Immature natural killer cell (primary cell): ENCODE results near the gene ERICH2. TPM values are rescaled to one million over a fixed set of nuclear protein-coding genes. Genes with fewer than 3 reads are reported as not detected.
"Not testable (repeated sequence)": the region's sequence is repeated elsewhere in the genome, so short reads cannot be mapped to it uniquely, and the experiment has no call there.

Source experiments
- DNase-seq, 3 donors: peaks; one replicate each; pipeline ENCODE4 v3.0.0; 2022; ENCODE audit warnings: mixed read lengths in 1 of 3
- H3K27ac Mint-ChIP-seq, 6 donors: one replicate each; pipeline ENCODE4 v1.8.0; 2020; ENCODE audit warnings: mixed read lengths in 6 of 6, mild to moderate bottlenecking in 5 of 6, inconsistent platforms in 4 of 6, moderate library complexity in 3 of 6
- H3K27me3 Mint-ChIP-seq, 3 donors: one replicate each; pipeline ENCODE4 v1.8.0; 2020 to 2021; ENCODE audit warnings: low read depth in 3 of 3, mild to moderate bottlenecking in 3 of 3, mixed read lengths in 3 of 3, moderate library complexity in 3 of 3, inconsistent platforms in 1 of 3
- H3K36me3 Mint-ChIP-seq, 3 donors: one replicate each; pipeline ENCODE4 v1.8.0; 2020; ENCODE audit warnings: mixed read lengths in 3 of 3, inconsistent platforms in 2 of 3, mild to moderate bottlenecking in 2 of 3
- H3K4me1 Mint-ChIP-seq, 2 donors: one replicate each; pipeline ENCODE4 v1.8.0; 2020; ENCODE audit warnings: inconsistent platforms in 2 of 2, mild to moderate bottlenecking in 2 of 2, mixed read lengths in 2 of 2, moderate library complexity in 1 of 2
- H3K4me3 Mint-ChIP-seq, 5 donors: one replicate each; pipeline ENCODE4 v1.8.0; 2020; ENCODE audit warnings: mild to moderate bottlenecking in 5 of 5, mixed read lengths in 5 of 5, inconsistent platforms in 3 of 5, moderate library complexity in 3 of 5
- H3K9me3 Mint-ChIP-seq, 6 donors: one replicate each; pipeline ENCODE4 v1.8.0; 2020; ENCODE audit warnings: mild to moderate bottlenecking in 6 of 6, mixed read lengths in 6 of 6, inconsistent platforms in 4 of 6, moderate library complexity in 3 of 6
- polyA plus RNA-seq, 3 donors: library from polyadenylated mRNA; unstranded; fragments of 300-500 nt; fragmentation: Illumina TruSeq; gene quantifications; one replicate each; pipeline ENCODE4 v1.2.3, GENCODE V29; 2021

Gene ERICH2, protein sequence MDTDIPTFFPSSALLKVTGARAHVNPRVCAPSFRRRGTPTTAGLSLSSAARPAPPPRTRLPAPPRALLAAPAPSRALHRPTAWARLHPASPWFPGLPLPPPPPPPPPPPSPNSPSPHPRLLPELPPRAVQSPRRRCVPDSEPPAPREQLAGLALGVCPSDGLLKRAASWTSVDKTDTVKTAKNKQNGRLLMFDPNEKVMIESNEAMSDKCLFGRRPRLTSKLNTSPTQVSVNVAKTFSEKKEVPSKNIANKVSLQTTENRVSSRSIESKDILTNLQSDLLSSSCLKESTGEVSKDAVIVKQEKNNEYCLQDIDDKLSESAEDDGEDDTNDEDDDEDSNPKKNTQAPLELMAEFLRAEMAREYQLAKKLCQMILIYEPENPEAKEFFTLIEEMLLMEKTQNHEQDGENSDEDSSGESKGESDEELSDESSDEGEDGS
- polyA plus RNA-seq, result not detected

- peak within 1 kb of the TSS; percentile 62 to 84 (median 75) for H3K27ac Mint-ChIP-seq
- H3K9me3 Mint-ChIP-seq, result no peaks in the 10 kb centered on the region
- H3K4me3 Mint-ChIP-seq, result peak within 1 kb of the TSS; percentile 85 to 94 (median 89)
- peaks cover 12 to 16% of the 10 kb centered on the region in 2 donors for H3K4me1 Mint-ChIP-seq
- peaks cover 8 to 21% (median 14%) of the 10 kb centered on the region in 3 donors for H3K27me3 Mint-ChIP-seq
- DNase-seq, result peak; percentile 42 to 43 (median 42)
- H3K36me3 Mint-ChIP-seq, result no peaks in the 10 kb centered on the region
Measured at GRCh38 chr2:170770008-170770605, at the start of gene ERICH2. Gene ERICH2, plus strand, starts transcription at chr2:170770378. Its CDS starts 304 bp downstream, at chr2:170770682.

- no peaks in the 10 kb centered on the region for H3K9me3 Mint-ChIP-seq
- no peaks in the 10 kb centered on the region for H3K36me3 Mint-ChIP-seq
- peaks cover 0 to 5% of the 10 kb centered on the region in 2 donors for H3K4me1 Mint-ChIP-seq
- no peak overlapping the region for H3K27ac Mint-ChIP-seq
- no peak overlapping the region for H3K4me3 Mint-ChIP-seq
- H3K27me3 Mint-ChIP-seq, result peaks cover 7 to 28% (median 20%) of the 10 kb centered on the region in 3 donors
- DNase-seq, result no peak
Measured at GRCh38 chr2:170721678-170722077, 48.5 kb upstream of the ERICH2 start.

- Mint-ChIP-seq H3K27me3 (peaks cover 7 to 24% (median 20%) of the 10 kb centered on the region in 3 donors), H3K4me3 (no peak overlapping the region), H3K4me1 (peaks cover 0 to 4% of the 10 kb centered on the region in 2 donors), H3K27ac (no peak overlapping the region), H3K36me3 (no peaks in the 10 kb centered on the region), H3K9me3 (no peaks in the 10 kb centered on the region)
- DNase-seq, result no peak
Measured at GRCh38 chr2:170722301-170722700, 47.9 kb upstream of the ERICH2 start.

GRCh38 chr2:170723446-170723958 is 46.7 kb upstream of the ERICH2 start:
- no peak overlapping the region for H3K27ac Mint-ChIP-seq
- no peak overlapping the region for H3K4me3 Mint-ChIP-seq
- DNase-seq, result no peak
- peaks cover 5 to 16% (median 10%) of the 10 kb centered on the region in 3 donors for H3K27me3 Mint-ChIP-seq
- no peaks in the 10 kb centered on the region for H3K4me1 Mint-ChIP-seq
- no peaks in the 10 kb centered on the region for H3K9me3 Mint-ChIP-seq
- H3K36me3 Mint-ChIP-seq, result no peaks in the 10 kb centered on the region

- no peak overlapping the region for H3K27ac Mint-ChIP-seq
- H3K4me1 Mint-ChIP-seq, result no peaks in the 10 kb centered on the region
- DNase-seq, result no peak
- H3K9me3 Mint-ChIP-seq, result no peaks in the 10 kb centered on the region
- H3K27me3 Mint-ChIP-seq, result peaks cover 4 to 6% (median 6%) of the 10 kb centered on the region in 3 donors
- no peaks in the 10 kb centered on the region for H3K36me3 Mint-ChIP-seq
- H3K4me3 Mint-ChIP-seq, result no peak overlapping the region
Measured at GRCh38 chr2:170733798-170734600, 36.2 kb upstream of the ERICH2 start.

GRCh38 chr2:170734601-170735000 is 35.6 kb upstream of the ERICH2 start:
- not testable (repeated sequence) for H3K36me3 Mint-ChIP-seq, DNase-seq, H3K4me1 Mint-ChIP-seq, H3K27me3 Mint-ChIP-seq, H3K4me3 Mint-ChIP-seq, H3K9me3 Mint-ChIP-seq, H3K27ac Mint-ChIP-seq

DNA sequence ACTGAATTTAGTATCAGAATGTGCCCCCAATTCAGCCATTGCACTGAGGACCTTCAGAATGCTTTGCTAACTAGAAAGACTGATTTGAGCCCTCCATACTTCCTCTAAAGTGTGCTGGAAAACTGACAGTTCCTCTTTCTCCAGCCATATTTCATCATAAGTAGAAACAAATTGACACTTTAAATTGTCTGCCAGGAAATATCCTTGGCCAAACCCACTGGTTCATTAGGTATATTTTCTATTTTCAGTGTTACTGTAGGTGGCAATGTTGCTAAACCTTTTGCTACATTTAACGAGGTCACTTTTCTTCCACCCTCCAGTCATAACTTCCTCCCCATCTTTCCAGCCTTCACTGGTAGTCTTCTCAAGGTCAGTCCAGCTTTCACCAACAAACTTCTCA is 33.5 kb upstream of the ERICH2 start:
- Mint-ChIP-seq H3K9me3 (no peaks in the 10 kb centered on the region), H3K4me3 (no peak overlapping the region), H3K4me1 (no peaks in the 10 kb centered on the region), H3K36me3 (no peaks in the 10 kb centered on the region), H3K27ac (no peak overlapping the region), H3K27me3 (peaks cover 0 to 6% (median 4%) of the 10 kb centered on the region in 3 donors)
- DNase-seq, result no peak

DNA sequence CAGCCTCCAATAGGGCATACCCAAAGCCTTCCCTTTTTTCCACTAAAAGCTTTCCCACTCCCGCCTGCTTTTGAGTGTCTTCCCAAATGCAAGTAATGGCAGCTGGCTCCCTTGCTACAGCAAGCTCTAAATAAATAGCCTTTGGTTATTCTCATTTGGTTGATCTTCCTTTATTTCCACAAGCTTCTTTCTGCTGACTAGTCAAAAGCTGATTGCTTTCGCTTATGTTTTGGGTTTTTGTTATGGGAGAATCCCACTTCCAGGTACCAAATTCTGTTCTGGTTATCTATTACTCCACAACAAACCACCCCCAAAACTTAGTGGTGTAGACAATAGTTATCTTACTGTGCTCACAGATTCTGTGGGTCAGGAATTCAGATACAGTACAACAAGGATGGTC is 32.8 kb upstream of the ERICH2 start:
- no peaks in the 10 kb centered on the region for H3K9me3 Mint-ChIP-seq
- H3K36me3 Mint-ChIP-seq, result no peaks in the 10 kb centered on the region
- H3K27me3 Mint-ChIP-seq, result peaks cover 0 to 6% (median 4%) of the 10 kb centered on the region in 3 donors
- no peak overlapping the region for H3K4me3 Mint-ChIP-seq
- H3K27ac Mint-ChIP-seq, result no peak overlapping the region
- no peaks in the 10 kb centered on the region for H3K4me1 Mint-ChIP-seq
- DNase-seq, result no peak

- H3K27ac Mint-ChIP-seq, result peak overlapping the region in 1 of 6 donors; percentile 9
- DNase-seq, result no peak
- H3K9me3 Mint-ChIP-seq, result no peaks in the 10 kb centered on the region
- H3K27me3 Mint-ChIP-seq, result peaks cover 0 to 6% (median 2%) of the 10 kb centered on the region in 3 donors
- H3K4me1 Mint-ChIP-seq, result no peaks in the 10 kb centered on the region
- H3K4me3 Mint-ChIP-seq, result no peak overlapping the region
- no peaks in the 10 kb centered on the region for H3K36me3 Mint-ChIP-seq
Measured at GRCh38 chr2:170737821-170738220, 32.4 kb upstream of the ERICH2 start.

GRCh38 chr2:170739048-170739447 is 31.1 kb upstream of the ERICH2 start:
- H3K27ac Mint-ChIP-seq, result no peak overlapping the region
- peaks cover 0 to 6% (median 4%) of the 10 kb centered on the region in 3 donors for H3K27me3 Mint-ChIP-seq
- no peaks in the 10 kb centered on the region for H3K4me1 Mint-ChIP-seq
- H3K36me3 Mint-ChIP-seq, result no peaks in the 10 kb centered on the region
- no peak for DNase-seq
- no peak overlapping the region for H3K4me3 Mint-ChIP-seq
- no peaks in the 10 kb centered on the region for H3K9me3 Mint-ChIP-seq

GRCh38 chr2:170739507-170740046 is 30.6 kb upstream of the ERICH2 start:
- Mint-ChIP-seq H3K4me1 (no peaks in the 10 kb centered on the region), H3K9me3 (no peaks in the 10 kb centered on the region), H3K4me3 (no peak overlapping the region), H3K36me3 (no peaks in the 10 kb centered on the region), H3K27ac (no peak overlapping the region), H3K27me3 (peaks cover 0 to 9% (median 6%) of the 10 kb centered on the region in 3 donors)
- DNase-seq, result no peak

DNA sequence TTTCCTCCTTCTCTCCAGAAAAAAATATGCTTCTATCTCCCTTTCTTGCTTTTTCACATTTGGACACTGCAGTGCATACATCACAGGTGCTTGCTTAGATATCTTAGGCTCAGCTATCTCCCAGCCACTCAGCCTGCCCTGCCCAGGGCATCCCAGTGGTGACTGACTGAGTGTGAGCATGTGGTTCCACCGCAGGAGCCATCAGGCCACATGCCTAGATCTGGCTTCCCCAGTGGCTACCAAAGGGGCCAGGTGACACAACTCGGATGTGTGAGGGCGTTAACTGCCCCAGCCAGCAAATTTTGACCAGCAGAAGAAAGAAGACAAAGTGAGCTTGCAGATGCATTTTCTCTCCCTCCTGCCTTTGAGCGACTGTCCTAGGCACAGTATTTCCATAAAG is 29.5 kb upstream of the ERICH2 start:
- DNase-seq, result no peak
- Mint-ChIP-seq H3K4me1 (no peaks in the 10 kb centered on the region), H3K27me3 (peaks cover 2 to 13% (median 6%) of the 10 kb centered on the region in 3 donors), H3K27ac (no peak overlapping the region), H3K4me3 (no peak overlapping the region), H3K36me3 (no peaks in the 10 kb centered on the region), H3K9me3 (no peaks in the 10 kb centered on the region)

DNA sequence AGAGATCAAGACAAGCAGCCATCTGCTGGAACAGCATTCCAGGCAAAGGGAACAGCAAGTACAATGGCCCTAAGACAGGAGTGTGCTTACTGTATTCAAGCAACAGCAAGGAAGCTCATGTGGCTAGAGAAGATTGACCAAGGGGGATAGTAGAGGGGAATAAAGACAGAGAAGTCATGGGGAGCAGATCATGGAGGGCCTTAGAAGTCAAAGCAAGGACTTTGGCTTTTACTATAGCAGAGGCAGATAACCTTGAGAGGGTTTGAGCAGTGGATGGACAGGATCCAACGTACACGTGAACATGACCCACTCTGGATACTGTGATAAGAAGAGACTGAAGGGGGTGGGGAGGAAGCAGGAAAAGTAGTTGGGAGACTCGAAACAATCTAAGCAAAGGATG is 28.2 kb upstream of the ERICH2 start:
- no peak for DNase-seq
- Mint-ChIP-seq H3K36me3 (no peaks in the 10 kb centered on the region), H3K4me3 (no peak overlapping the region), H3K4me1 (no peaks in the 10 kb centered on the region), H3K27ac (no peak overlapping the region), H3K27me3 (peaks cover 2 to 13% (median 4%) of the 10 kb centered on the region in 3 donors), H3K9me3 (no peaks in the 10 kb centered on the region)
